NCI-H345 (cell line): ENCODE data around the gene ULBP1.
"Not testable (repeated sequence)": the region's sequence is repeated elsewhere in the genome, so short reads cannot be mapped to it uniquely, and the experiment has no call there.

ENCODE experiments used
- DNase-seq: peaks from one replicate; lab custom pipeline; 2025; lab: John Stamatoyannopoulos, UW

The ULBP1 gene

GRCh38 chr6:149977221-149977620, 13.5 kb downstream of the ULBP1 start:
- no peak for DNase-seq

DNA sequence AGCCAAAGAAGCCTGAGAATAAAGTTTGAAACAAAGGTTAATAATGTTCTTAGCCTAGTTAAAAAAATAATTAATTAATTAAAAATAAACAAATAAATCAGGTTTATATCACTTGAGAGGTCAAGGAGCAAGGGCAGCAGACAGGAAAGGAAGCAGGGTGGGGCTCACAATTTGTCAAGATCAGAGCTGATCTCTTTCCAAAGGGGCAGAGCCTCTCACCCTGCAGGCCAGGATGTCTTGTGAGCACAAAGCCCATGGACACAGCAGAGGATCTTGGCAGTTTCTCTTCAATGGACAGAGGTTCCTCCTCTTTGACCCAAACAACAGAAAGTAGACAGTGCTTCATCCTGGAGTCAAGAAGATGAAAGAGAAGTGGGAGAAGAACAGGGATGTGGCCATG, 14.9 kb downstream of the ULBP1 start:
- no peak for DNase-seq

DNA sequence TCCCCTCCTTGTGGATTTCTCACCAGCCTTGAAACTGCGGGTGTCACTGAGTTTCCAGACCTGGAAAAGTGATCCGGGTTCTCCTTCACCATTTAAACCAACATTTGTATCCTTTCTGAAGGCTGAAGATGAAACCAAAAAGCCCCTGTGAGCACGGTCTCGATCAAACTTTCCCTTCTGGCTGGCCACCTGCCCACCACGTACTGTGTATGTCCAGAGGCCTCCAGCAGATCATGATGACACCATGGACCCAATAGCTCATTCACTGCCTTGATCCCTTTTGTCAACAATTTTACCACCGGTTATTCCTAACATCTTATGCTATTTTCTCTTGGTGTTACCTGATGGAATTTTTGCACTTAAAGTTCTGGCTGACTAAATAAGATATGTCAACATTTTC, 15.6 kb downstream of the ULBP1 start:
- no peak for DNase-seq

DNA sequence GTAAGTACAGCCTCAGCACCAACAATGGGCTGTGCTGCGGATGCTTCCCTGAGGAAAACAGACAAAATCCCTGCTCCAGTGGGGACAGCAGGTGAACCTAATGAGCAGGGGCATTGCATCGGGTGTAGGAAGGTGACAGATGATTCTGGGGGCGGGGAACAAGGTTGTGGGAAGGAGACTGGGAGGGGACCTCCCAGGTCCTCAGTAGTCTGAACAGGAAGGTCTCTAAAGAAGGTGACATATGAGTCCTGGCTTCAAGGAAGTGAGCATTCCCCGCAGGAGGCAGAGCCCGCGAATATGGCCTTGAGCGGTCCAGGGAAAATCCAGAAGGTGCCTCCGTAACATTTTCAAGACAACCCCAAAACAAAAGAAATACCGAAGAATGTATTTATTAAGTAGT, 19.4 kb downstream of the ULBP1 start:
- DNase-seq: no peak

DNA sequence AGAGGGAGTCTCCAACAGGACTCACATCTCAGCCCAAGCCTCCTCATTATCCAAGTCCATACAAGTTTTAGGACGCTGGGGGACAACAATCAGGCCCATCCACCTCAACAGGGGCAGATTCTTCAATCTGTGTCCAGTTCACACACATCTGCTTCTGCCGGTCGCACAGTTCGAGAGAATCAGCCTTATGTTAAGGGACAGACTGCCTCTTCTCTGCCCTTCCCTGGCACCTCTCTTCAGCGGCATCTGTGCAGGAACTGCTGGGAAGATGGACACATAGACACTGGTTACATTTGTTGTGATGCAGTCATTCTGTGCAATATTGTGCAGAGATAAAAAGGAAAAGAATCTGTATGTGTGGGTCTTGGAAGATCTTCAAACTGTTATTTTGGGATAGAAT, 21.0 kb downstream of the ULBP1 start:
- no peak for DNase-seq

DNA sequence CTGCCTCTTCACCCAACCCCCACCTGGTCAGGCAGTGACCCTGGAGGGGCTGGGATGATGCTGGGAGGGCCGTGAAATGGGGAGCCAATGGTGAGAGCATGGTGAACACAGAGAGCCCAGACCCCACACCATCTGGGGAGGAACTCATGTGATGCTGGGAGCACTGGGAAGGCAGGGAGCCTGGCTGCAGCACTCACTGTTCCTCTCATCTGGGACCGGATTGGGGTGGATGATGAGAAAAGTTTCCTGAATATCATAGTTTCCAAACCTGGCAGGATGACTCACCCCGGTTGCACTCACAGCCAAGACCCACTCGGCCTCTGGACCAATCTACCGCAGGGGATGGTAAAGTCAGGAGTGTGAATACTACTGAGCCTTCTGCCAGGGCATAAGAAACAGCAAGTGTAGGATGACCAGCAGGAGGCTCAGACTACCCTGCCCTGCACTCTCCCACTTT, 21.8 kb downstream of the ULBP1 start:
- DNase-seq: no peak

GRCh38 chr6:149987602-149988107, 23.9 kb downstream of the ULBP1 start:
- no peak for DNase-seq

- DNase-seq: no peak
These were observed 25.0 kb downstream of the ULBP1 start for GRCh38 chr6:149988550-149989346.

DNA sequence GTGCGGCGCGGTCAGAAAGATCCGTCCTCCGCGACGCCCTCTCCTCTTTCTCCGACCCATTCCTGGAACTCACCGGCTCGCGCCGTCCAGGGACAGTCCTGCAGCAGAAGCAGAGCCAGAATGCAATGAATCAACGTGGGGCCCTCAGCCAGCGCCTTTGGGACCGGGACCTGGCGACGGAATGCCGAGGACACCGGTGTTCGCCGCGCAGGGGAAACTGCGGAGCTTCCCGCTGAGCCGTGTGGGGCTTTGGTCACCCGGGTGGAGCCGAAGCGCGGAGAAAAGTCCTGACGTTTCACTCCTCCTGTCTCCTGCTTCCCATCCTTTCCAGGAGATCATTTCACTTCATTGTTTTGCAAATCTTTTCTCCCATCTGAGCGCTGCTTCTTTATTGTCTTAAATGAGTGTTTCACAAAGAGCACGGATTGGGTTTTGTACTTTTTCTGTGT, 26.5 kb downstream of the ULBP1 start:
- no peak for DNase-seq

- DNase-seq: peak; percentile 51
These were observed 27.1 kb downstream of the ULBP1 start for GRCh38 chr6:149990661-149991471.

DNA sequence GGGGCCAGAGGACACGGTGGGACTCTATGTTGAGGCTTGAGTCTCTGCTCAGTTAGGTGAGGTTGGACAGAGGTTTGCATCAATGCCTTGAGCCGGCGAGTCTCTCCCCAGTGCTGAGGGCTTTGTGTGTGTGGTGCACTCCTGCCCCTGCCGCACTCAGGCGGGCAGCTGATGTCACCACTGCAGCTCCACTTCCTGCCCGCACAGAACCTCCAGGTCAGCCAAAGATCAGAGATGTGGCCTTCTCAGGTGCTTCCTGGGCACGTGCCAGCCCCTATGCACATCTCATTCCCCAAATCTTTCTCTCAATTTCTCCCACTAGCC, 27.7 kb downstream of the ULBP1 start:
- DNase-seq: not testable (repeated sequence)

DNA sequence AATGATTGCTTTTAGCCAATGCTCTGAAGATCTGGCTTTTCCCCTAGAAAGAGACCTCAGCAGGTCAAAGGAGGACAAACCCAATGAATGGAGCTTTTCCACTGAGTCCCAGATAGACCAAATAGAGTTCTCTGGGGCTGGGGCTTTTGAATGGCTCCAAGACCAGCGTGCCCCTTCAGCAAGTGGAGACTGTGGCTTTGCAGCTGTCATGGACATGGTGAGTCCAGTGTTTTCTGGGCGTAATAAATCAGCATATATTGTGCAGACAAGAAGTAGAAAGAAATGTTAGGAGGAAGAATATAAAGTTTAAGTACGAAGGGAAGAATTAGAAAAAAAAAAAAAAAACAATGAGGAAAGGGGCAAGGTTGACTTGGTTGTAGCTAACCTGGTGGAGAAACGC, 28.1 kb downstream of the ULBP1 start:
- no peak for DNase-seq

DNA sequence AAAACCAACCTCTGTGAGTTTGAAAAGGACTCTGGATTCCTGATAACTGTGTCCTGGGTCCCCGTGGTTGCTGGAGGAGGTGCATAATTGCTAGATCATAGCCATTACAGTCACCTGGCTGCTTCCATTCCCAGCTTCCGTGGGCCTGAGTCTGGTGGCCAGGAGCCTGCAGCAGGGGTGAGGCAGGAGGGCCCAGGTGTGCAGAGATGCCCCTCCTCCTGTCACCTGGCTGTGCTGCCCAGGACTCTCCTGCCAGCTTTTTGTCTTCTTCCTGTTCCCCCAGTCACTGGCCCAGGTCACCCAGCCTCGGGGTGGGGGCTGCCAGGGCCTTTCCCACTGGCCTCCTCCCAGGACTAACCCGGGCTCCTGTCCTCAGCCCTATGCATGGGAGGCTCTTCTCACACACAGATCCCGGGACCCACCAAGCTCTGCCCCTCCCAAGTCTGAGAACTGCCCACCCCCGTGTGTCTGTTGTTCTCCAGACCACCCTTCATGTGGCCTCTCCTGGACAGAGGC, 31.6 kb downstream of the ULBP1 start:
- no peak for DNase-seq

DNA sequence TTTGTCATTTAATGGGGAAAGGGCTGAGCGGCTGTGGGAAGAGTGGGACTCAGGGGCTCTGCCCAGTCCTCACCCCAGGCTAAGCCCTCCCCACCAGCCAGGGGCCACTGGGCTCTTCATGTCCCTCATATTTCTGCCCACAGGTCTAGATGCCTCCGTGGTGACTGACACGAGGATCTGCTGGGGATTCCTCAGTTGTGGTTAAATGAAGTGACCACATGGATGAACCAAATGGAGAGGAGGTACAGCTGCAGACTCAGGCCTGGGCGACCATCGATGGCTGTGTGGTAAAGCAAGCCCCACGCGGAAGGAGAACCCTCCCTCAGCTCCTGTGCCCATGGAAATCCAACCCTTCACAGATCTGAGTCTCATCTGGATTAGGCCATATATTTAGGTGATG, 32.2 kb downstream of the ULBP1 start:
- DNase-seq: no peak

- DNase-seq: no peak
These were observed 35.9 kb downstream of the ULBP1 start for GRCh38 chr6:149999636-150000035.

- no peak for DNase-seq
These were observed 37.7 kb downstream of the ULBP1 start for GRCh38 chr6:150001295-150002008.

DNA sequence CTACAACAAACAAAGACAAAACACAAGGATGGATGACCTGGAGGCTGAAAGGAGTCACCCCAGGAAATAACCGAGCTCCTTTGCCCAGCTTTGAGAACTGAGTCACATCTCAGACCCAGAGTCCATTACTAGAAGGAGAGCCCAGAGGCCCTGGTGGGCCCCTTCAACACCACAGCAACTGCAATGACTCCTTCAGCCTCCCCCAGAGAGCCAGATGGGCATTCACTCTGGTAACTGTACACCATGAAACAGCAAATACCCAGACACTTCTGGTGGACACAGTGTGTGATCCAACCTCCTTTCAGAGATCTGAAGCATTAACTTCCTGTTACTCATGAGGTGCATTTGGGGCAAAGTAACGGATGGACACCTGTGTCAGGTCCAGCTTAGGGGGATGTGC, 39.0 kb downstream of the ULBP1 start:
- no peak for DNase-seq

GRCh38 chr6:150003599-150003998, 39.9 kb downstream of the ULBP1 start:
- DNase-seq: not testable (repeated sequence)

DNA sequence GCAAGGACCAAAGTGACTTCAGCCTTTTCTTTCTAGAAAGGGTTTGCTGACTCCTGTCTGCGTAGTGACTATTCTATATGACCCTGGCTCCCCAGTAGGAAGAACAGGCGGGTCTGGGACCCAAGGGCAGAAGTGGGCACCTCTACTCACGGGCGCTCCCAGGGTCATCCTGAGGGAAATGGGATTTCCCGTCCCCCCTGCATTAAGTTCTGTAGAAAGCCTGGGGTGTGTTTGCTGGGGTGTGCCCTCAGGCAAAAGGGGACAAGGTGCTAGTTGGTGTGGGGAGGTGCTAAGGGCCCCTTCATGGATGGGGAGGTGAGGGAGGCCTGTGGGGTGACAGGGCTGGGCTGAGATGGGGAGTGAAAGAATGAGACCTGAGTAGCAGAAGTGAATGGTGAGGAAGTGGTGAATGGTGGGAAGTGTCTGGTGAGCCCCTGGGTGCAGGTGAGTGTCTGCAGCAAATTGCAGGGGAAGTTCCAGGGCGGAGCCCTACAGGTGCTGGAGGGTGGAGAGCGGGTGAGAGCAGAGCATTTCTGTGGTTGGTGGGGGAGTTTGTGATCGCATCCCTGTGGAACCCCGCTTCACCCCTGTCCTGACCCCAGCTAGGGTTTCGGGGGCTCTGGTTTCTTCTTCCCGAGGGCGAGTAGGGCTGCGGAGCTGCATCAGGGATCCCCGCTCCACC, 40.5 kb downstream of the ULBP1 start:
- peak; percentile 49 for DNase-seq

- DNase-seq: peak; percentile 96
These were observed 41.3 kb downstream of the ULBP1 start for GRCh38 chr6:150004783-150005717.
